Measurements from ENCODE around the gene WASF2. TPM values are rescaled to one million over a fixed set of nuclear protein-coding genes. Genes with fewer than 3 reads are reported as not detected.

WASF2 gene
- total RNA-seq, 2 donors from 2014 or later, result 60.1 to 83.7 TPM

- H3K27ac ChIP-seq, result peak overlapping the region; percentile 76 to 77
- ATAC-seq (ENCODE audit: insufficient number of reproducible peaks, low FRiP score, low read depth) (no peak), DNase-seq (ENCODE audit: low spot score) (no peak)
- no peak for TF ChIP-seq CTCF (IDR thresholded peaks at IDR 0.05)
- no peaks in the 10 kb centered on the region for H3K9me3 ChIP-seq
- peaks cover 37 to 68% of the 10 kb centered on the region in 2 donors for H3K4me1 ChIP-seq (ENCODE audit: control insufficient read depth in 1 of 2, low read depth in 2 of 2)
- no peaks in the 10 kb centered on the region for H3K27me3 ChIP-seq (replicated peaks; ENCODE audit: insufficient read depth)
- peak overlapping the region; percentile 77 for H3K4me3 ChIP-seq
- H3K36me3 ChIP-seq, result peaks cover 2% of the 10 kb centered on the region
Observed at GRCh38 chr1:27527890-27528817, 38.2 kb upstream of the WASF2 start.

GRCh38 chr1:27527223-27527889 lies 37.4 kb upstream of the WASF2 start:
- Histone ChIP-seq H3K9me3 (no peaks in the 10 kb centered on the region), H3K4me3 (peak overlapping the region; percentile 77), H3K27ac (peak overlapping the region; percentile 76 to 77), H3K4me1 (ENCODE audit: control insufficient read depth in 1 of 2, low read depth in 2 of 2) (peaks cover 45 to 76% of the 10 kb centered on the region in 2 donors), H3K27me3 (replicated peaks; ENCODE audit: insufficient read depth) (no peaks in the 10 kb centered on the region), H3K36me3 (no peaks in the 10 kb centered on the region)
- no peak for DNase-seq (ENCODE audit: low spot score)
- no peak for TF ChIP-seq CTCF (IDR thresholded peaks at IDR 0.05)
- ATAC-seq (ENCODE audit: insufficient number of reproducible peaks, low FRiP score, low read depth), result no peak

GRCh38 chr1:27526569-27527222 lies 36.7 kb upstream of the WASF2 start:
- TF ChIP-seq CTCF (IDR thresholded peaks at IDR 0.05), result no peak
- H3K4me1 ChIP-seq (ENCODE audit: control insufficient read depth in 1 of 2, low read depth in 2 of 2), result peaks cover 50 to 82% of the 10 kb centered on the region in 2 donors
- peak overlapping the region; percentile 67 to 77 for H3K27ac ChIP-seq
- H3K36me3 ChIP-seq, result no peaks in the 10 kb centered on the region
- no peak for DNase-seq (ENCODE audit: low spot score)
- H3K27me3 ChIP-seq (replicated peaks; ENCODE audit: insufficient read depth), result no peaks in the 10 kb centered on the region
- no peak for ATAC-seq (ENCODE audit: insufficient number of reproducible peaks, low FRiP score, low read depth)
- H3K4me3 ChIP-seq, result no peak overlapping the region
- no peaks in the 10 kb centered on the region for H3K9me3 ChIP-seq

- H3K4me1 ChIP-seq (ENCODE audit: control insufficient read depth in 1 of 2, low read depth in 2 of 2), result peaks cover 57 to 93% of the 10 kb centered on the region in 2 donors
- no peak for DNase-seq (ENCODE audit: low spot score)
- peak overlapping the region; percentile 67 to 73 for H3K27ac ChIP-seq
- H3K9me3 ChIP-seq, result no peaks in the 10 kb centered on the region
- H3K27me3 ChIP-seq (replicated peaks; ENCODE audit: insufficient read depth), result no peaks in the 10 kb centered on the region
- no peak for TF ChIP-seq CTCF (IDR thresholded peaks at IDR 0.05)
- no peak for ATAC-seq (ENCODE audit: insufficient number of reproducible peaks, low FRiP score, low read depth)
- no peaks in the 10 kb centered on the region for H3K36me3 ChIP-seq
- H3K4me3 ChIP-seq, result peak overlapping the region; percentile 30
Observed at GRCh38 chr1:27525296-27526272, 35.6 kb upstream of the WASF2 start.
